NCI-H748 (cell line): Measurements from ENCODE around the gene C6orf47.
A peak's percentile ranks its signal among the peaks of the same experiment; 100 is the strongest.
"Not testable (repeated sequence)": the region's sequence is repeated elsewhere in the genome, so short reads cannot be mapped to it uniquely, and the experiment has no call there.

ENCODE experiments used
- DNase-seq: peaks from one replicate; lab custom pipeline; 2025; ENCODE audit not compliant: unreplicated experiment; lab: John Stamatoyannopoulos, UW

C6orf47 gene, protein sequence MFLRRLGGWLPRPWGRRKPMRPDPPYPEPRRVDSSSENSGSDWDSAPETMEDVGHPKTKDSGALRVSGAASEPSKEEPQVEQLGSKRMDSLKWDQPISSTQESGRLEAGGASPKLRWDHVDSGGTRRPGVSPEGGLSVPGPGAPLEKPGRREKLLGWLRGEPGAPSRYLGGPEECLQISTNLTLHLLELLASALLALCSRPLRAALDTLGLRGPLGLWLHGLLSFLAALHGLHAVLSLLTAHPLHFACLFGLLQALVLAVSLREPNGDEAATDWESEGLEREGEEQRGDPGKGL

GRCh38 chr6:31660381-31661261 is at the start of gene C6orf47:
Gene C6orf47, minus strand, starts transcription at chr6:31660778. Its CDS starts 831 bp downstream, at chr6:31659947.
- DNase-seq, result peak; percentile 93

GRCh38 chr6:31709157-31709556 is 48.6 kb upstream of the C6orf47 start:
- not testable (repeated sequence) for DNase-seq

GRCh38 chr6:31708224-31708623 is 47.6 kb upstream of the C6orf47 start:
- no peak for DNase-seq

DNA sequence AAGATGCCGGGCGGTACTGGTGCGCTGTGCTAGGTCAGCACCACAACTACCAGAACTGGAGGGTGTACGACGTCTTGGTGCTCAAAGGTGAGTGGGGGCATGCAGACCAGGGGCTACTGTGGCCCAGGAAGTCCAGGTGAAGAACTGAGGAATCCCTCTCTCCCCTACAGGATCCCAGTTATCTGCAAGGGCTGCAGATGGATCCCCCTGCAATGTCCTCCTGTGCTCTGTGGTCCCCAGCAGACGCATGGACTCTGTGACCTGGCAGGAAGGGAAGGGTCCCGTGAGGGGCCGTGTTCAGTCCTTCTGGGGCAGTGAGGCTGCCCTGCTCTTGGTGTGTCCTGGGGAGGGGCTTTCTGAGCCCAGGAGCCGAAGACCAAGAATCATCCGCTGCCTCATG is 47.1 kb upstream of the C6orf47 start:
- no peak for DNase-seq

DNA sequence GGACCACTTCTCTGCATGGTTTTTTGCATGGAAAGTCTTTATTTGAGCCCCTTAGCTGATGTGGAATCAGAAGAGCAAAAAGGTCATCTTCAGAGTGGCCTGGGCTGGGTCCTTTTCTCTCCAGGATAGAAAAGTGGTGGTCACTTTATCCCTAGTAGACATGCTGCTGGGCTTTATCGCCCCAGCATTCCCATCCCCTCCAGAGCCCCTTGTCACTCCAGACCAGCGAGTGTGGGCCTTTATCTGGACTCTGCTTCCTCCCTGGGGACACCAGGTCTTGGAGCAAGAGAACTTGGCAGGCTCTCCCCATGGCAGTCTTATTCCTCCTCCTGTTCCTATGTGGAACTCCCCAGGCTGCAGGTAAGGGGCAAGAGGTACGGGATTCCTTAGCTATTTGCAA is 46.0 kb upstream of the C6orf47 start, which contains the start of gene LY6G6F:
Gene LY6G6F, plus strand, starts transcription at position 268 of the 400 bp plus-strand sequence. Its CDS starts 41 bp downstream, at position 309.
- DNase-seq, result no peak

GRCh38 chr6:31705931-31706330 is 45.4 kb upstream of the C6orf47 start:
- DNase-seq, result no peak

DNA sequence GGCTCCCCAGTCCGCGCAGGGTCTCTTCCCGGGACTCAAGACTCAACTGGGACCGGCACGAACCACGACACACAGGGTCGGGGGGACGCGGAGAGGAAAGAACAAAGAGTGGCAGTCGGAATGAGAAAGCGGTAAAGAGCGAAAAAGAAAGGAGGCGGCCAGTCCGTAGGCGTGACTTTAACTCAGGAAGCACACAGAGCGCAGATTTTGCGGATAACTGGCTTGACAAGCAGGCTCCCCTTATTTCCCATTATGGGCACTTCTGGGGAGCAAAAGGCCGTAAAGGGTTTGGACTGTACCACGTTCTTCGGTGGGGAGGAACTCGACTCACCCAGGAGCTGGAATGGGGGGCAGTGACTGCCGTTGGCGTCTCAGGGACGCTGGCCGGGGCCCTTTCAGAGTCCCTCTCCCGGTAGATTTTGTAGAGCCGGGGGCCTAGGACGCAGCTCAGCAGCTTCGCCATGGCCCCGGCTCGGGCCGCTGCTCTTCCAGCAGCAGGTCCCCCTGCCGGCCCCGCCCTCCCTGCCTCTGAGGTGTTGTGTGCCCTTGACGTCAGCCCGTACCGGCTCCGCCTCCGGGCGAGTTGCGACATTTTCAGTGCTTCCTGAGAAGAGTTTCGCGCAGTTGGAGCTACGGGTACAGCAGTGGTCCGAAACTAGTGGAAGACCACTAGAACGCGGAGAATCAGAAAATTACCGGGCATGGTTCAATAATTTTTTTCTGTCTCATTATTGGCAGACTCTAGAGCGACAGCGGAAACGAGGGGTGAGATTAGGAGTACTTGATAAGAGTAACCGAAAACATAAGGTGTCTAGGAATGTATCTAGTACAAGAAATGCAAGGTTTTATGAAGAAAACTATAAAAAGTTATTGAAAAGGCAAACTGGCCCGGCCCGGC is 42.5 kb upstream of the C6orf47 start, which contains the start of gene ABHD16A:
Gene ABHD16A, minus strand, starts transcription at position 506 of the 898 bp plus-strand sequence. Its CDS starts 43 bp downstream, at position 463.
- DNase-seq, result peak; percentile 99

DNA sequence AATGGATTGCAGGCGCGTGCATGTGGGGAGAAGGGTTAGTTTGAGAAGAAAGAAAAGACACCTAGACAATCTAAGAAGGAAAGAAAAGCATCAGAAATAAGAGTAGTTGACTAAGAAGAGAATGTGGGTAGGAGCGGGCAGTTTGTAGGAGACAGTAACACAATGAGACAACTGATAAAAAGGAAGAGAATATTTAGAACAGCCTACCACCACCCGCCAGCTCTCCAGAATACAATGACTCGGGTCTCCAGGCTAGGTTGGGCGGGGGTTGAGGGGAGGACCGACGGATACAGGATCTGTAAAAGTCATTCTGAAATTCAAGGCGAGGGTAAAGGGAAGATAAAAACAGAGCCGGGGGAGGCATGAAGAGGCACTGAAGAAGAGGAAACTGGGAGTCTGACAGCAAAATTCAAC is 41.8 kb upstream of the C6orf47 start:
- peak; percentile 56 for DNase-seq

DNA sequence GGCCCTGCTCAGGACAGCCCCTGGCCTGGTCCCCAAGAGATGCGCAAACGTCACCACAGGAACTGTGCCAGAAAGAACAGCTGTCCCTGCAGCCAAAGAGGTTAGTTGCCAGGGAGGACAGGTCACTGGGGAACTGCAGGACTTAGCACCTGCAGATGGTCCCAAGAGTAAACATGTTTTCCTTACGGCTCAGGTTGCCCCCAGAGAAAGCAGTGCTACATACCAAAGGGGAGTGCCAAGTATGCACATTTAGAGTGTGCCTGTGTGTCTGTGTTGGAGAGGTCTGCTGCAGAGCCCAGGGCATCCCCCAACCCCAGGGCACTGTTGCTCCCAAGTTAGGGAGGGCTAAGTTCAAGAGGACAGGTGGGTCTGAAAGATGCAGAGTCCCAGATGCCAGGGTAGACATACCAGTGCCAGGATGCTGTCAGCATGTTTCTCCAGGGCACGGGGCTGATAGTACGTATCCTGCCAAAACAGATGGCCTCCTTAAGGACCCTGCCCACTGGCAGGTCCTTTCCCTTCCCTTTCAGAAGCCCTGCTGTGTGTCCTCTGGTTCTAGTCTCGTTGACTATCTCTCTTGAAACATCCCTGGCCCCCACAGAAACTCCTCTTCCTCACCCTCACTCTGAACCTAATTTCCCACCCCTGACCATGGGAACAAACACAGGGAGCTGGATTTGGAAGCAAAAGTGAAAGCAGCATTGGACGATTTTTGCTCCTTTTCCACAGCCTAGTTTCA is 41.3 kb upstream of the C6orf47 start:
- peak; percentile 77 for DNase-seq

DNA sequence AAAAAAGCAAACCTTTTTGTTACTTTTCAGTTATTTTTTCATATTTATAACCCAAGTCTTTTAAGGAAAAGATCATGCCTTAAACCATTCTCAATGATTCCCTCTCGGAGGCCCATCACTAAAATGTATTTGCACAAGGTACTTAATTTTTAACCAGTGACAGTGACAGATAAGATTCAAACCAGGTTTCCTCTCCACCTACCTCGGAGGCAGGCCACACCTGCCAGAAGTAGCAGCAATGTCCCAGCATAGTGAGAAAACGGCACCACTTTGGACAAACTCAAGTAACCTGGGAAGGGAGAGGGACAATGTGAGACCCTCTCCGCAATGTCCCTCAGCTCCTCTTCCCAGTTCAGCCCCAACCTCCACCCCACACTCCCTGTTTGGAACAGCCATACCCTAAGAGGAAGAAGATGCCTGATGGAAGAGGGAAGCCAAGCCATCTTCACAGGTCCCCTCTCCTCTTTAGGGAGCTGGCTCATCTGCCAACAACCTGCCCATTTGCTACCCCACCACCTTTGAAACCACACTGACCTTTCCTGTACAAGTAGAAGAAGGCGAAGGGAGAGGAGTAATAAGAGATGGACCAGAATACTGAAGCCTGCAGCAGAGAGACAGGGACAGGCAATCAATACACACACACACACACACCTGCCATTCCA is 40.3 kb upstream of the C6orf47 start:
- DNase-seq, result no peak

GRCh38 chr6:31697555-31697954 is 37.0 kb upstream of the C6orf47 start:
- DNase-seq, result no peak

- no peak for DNase-seq
These were observed 33.0 kb upstream of the C6orf47 start for GRCh38 chr6:31693535-31693934.

DNA sequence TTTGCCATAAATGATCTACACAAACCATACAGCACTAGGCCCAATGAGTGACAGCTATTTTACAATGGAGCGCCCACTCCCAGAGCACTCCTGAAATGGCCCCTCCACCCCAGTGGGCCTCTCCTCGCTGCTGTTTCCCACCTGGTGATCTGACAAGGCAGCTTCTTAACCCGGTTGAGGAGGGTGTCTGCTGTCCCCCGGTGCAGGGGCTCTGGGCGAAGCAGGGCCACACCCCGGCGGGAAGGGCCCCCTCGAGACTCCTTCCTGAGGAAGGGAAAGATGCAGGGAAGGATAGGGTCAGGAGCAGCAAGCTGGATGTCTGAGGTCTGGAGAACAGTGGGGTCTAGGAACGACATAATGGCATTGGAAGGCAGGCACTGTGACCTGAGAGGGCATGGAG is 32.3 kb upstream of the C6orf47 start:
- DNase-seq, result no peak

DNA sequence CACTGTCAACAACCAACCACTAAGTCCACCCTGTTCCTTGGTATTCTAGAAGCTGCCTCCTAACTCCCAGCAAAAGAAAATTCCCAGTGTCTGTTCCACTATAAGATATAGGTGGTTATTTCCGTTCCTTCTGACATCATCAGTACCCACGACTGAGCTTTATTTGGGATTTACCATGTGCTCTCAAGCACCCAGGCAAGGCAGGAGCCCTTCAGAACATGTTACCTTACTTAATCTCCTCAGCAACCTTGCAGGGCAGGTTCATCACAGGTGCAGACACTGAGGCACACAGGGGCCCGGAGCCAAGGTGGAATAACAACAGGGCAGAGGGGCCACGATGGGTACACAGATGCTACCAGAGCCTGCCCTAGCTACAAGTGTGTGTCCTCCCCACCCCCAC is 31.8 kb upstream of the C6orf47 start:
- DNase-seq, result no peak

- no peak for DNase-seq
These were observed 31.1 kb upstream of the C6orf47 start for GRCh38 chr6:31691564-31692108.

- no peak for DNase-seq
These were observed 30.5 kb upstream of the C6orf47 start for GRCh38 chr6:31691078-31691463.

DNA sequence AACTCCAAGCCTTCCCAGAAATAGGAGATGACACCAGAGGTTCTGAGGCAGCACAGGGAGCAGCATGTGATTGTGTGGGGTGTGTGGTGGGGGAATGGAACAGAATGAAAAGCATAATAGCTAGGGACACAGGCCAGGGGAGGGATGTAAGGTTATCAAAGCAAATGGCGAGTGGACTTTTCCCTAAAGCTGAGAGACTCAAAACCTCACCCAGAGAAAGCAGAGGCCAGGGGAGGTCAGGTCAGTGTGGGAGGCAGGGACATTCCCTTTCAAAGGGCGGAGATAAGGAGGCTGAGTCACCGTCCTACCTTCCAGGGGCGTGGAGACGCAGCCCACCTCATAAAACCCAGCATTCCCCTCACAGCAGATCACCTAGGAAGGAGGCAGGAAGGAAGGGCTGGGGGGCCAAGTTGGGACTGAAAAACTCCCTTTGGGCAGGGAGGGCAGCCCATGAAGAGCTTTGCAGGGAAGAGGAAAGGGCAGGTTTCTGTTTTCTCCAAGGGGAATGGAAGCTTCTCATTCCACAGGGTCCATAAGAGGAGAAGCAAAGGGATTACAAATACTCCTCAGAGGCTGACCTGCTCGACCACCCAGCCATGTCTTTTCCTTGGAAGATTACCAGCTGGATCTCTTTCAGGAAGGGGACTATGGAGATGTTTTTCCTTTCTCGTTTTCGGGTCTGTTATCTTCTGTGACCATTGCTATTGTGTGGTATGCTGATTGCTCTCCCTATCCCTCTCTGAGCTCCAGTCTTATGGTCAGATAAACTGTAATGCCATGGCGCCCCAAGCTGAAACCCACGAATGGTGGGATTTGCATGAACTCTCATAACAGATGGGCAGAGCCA is 29.9 kb upstream of the C6orf47 start:
- no peak for DNase-seq
